Esophagus (tissue), 2 donors: Measurements from ENCODE around the gene PRPH. TPM values are rescaled to one million over a fixed set of nuclear protein-coding genes. Genes with fewer than 3 reads are reported as not detected.

Source experiments
- H3K27ac ChIP-seq, 2 donors: one replicate each; pipeline ENCODE4 v1.5.1; 2013; ENCODE audit warnings: low read depth in 2 of 2, mild to moderate bottlenecking in 2 of 2, inconsistent platforms in 1 of 2, low read length in 1 of 2, moderate library complexity in 1 of 2
- H3K27me3 ChIP-seq, 2 donors: one replicate each; pipeline ENCODE4 v1.6.1; 2013; ENCODE audit warnings: low read length in 2 of 2, control low read depth in 1 of 2, mild to moderate bottlenecking in 1 of 2; ENCODE audit not compliant: insufficient read depth in 2 of 2, control insufficient read depth in 1 of 2
- H3K36me3 ChIP-seq, 2 donors: one replicate each; pipeline ENCODE4 v1.6.1; 2013; ENCODE audit warnings: low read length in 1 of 2; ENCODE audit not compliant: control insufficient read depth in 2 of 2, insufficient read depth in 2 of 2
- H3K4me1 ChIP-seq, 2 donors: one replicate each; pipeline ENCODE4 v1.6.1; 2013; ENCODE audit warnings: low read length in 1 of 2; ENCODE audit not compliant: control insufficient read depth in 2 of 2, insufficient read depth in 2 of 2
- H3K4me3 ChIP-seq, 2 donors: one replicate each; pipeline ENCODE4 v1.5.1; 2013; ENCODE audit warnings: low read length in 2 of 2, mild to moderate bottlenecking in 2 of 2, low read depth in 1 of 2, moderate library complexity in 1 of 2
- H3K9me3 ChIP-seq, 2 donors: one replicate each; pipeline ENCODE4 v1.6.1; 2013; ENCODE audit warnings: mild to moderate bottlenecking in 2 of 2, low read depth in 1 of 2, low read length in 1 of 2, moderate library complexity in 1 of 2; ENCODE audit not compliant: control insufficient read depth in 2 of 2, insufficient read depth in 1 of 2
- WGBS, 2 donors: extraction: QIAGEN DNeasy Blood & Tissue Kit; methylation state at CpG; one replicate each; pipeline ENCODE4 v1.1.7; 2013; 5-methylcytosine and 5-hydroxymethylcytosine counted together
- polyA plus RNA-seq, 2 donors: library from polyadenylated mRNA; stranded (reverse); fragments of 200-250 nt; gene quantifications; one replicate each; pipeline ENCODE4 v1.2.3, GENCODE V29; 2013
- donor health status: healthy with polysubstance abuse.
- donor health status: Bipolar disorder and iron deficiency.

Gene PRPH
- polyA plus RNA-seq, 2 donors = 0.28 to 0.45 TPM

DNA sequence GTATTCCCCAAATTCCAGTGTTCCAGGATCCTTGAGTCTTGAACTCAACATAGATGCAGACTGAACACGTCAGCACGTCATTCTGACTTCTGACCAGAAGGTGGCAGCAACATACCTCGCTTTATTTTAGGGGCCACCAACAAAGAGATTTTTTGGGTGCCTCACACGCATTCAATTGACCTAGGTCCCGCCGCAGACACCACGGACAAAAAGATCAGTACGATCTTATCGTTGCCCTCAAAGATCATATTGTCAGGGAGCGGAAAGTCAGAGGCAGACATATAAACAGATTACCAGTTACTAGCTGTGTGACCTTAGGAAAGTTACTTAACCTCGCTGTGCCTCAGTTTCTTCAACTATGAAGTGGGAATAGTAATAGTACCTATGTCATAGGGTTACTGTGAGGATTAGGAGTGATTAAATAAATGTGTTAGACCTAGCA lies 6.5 kb upstream of the PRPH start:
- 11% methylated on average over 11 of the region's 11 CpGs for WGBS, 2 donors
- Histone ChIP-seq H3K9me3 (no peaks in the 10 kb centered on the region), H3K4me3 (no peak overlapping the region), H3K27me3 (peaks cover 0 to 3% of the 10 kb centered on the region in 2 donors), H3K4me1 (peaks cover 0 to 7% of the 10 kb centered on the region in 2 donors), H3K27ac (no peak overlapping the region), H3K36me3 (no peaks in the 10 kb centered on the region)

DNA sequence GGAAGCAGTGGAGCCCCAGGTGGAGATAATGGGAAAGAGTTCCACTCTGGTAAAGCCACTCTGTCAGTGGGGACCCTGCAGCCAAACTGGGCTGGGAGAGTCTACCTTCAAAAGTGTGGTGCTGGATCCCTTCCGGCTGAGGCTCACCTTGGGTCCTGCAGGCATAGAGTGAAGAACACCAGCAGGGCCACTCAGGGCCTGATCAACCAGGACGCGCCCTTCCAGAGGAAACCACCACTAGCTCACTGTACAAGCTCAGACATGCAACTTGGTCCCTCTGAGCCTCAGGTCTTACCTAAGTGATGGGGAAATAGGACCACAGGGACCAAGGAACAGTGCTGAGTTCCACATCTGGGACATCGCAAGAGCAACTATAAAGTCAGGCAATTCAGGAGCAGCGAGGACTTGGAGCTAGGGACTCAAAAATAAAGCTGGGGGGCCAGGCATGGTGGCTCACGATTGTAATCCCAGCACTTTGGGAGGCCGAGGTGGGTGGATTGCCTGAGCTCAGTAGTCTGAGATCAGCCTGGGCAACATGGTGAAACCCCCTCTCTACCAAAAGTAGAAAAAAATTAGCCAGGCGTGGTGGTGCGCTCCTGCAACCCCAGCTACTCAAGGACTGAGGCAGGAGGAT lies 5.9 kb upstream of the PRPH start:
- WGBS, 2 donors = 79 to 81% methylated on average over 8 to 9 of the region's 9 CpGs
- H3K9me3 ChIP-seq = no peaks in the 10 kb centered on the region
- no peak overlapping the region for H3K4me3 ChIP-seq
- H3K27ac ChIP-seq = no peak overlapping the region
- no peaks in the 10 kb centered on the region for H3K36me3 ChIP-seq
- H3K27me3 ChIP-seq = peaks cover 0 to 3% of the 10 kb centered on the region in 2 donors
- H3K4me1 ChIP-seq = peaks cover 0 to 10% of the 10 kb centered on the region in 2 donors

DNA sequence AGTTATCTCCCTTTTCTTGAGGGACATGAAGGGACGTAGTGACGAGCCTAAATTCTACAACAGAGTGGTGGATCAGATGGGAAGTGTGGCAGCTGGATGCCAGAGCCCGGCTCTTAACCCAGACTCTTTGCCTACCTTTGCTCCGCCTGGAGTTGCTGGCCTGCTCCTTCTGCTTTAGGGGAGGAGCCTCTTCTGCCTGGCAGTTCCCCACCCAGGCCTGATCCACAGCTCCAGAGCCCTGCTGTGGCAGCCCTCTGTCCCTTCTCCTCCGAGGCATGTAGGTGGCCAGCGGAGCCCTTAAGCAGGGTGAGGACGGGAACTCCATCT lies 2.3 kb upstream of the PRPH start:
- H3K9me3 ChIP-seq = peaks cover 0 to 5% of the 10 kb centered on the region in 2 donors
- H3K4me1 ChIP-seq = peaks cover 0 to 33% of the 10 kb centered on the region in 2 donors
- WGBS, 2 donors = 48 to 54% methylated on average over 7 of the region's 7 CpGs
- H3K4me3 ChIP-seq = no peak overlapping the region
- H3K27me3 ChIP-seq = peaks cover 0 to 20% of the 10 kb centered on the region in 2 donors
- no peaks in the 10 kb centered on the region for H3K36me3 ChIP-seq
- no peak overlapping the region for H3K27ac ChIP-seq

DNA sequence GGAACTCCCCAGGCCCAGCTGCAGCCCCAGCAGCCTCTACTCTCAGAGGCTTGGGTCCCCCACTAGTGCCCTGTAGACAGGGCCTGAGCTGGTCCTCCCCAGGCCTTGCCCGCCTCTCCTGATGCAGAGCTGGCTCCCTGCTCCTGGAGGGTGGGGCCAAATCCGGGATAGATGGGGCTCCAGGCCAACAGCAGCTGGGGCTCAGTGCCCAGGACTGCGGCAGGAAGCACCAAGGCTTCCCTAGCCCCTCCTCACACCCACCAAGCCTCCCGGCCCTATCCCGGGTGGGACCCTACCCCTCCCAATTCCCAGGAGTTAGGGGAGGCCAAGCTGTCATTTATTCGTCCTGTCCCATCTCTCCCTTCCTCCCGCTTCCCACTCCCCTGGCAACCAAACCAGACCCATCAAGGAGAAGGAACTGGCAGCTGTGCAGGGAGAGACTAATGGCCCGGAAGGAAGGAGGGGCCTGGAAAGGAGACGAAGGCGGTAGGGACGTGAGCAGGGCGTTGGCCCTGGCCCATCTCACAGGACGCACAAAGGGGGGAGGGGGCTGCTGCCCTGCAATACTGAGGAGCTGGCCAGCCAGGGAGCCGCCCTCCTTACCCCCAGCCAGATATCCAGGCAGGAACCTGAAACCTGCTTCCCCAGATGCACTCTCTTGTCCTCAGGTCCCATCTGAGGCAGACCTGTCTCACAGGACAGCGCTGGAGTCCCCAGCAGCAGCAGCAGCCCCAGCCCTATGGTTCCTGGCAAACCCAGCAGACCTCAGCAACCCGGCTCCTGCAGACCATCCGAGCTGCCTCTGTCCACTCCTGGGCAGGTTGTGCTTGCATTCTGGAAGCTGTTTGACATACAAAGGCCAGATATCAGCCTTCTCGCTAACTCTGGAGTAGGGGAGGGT lies 1.6 kb upstream of the PRPH start:
- Histone ChIP-seq H3K27ac (no peak overlapping the region), H3K4me3 (no peak overlapping the region), H3K9me3 (peaks cover 0 to 5% of the 10 kb centered on the region in 2 donors), H3K4me1 (peaks cover 0 to 33% of the 10 kb centered on the region in 2 donors), H3K27me3 (peaks cover 0 to 26% of the 10 kb centered on the region in 2 donors), H3K36me3 (no peaks in the 10 kb centered on the region)
- WGBS, 2 donors = 26 to 30% methylated on average over 18 of the region's 18 CpGs

DNA sequence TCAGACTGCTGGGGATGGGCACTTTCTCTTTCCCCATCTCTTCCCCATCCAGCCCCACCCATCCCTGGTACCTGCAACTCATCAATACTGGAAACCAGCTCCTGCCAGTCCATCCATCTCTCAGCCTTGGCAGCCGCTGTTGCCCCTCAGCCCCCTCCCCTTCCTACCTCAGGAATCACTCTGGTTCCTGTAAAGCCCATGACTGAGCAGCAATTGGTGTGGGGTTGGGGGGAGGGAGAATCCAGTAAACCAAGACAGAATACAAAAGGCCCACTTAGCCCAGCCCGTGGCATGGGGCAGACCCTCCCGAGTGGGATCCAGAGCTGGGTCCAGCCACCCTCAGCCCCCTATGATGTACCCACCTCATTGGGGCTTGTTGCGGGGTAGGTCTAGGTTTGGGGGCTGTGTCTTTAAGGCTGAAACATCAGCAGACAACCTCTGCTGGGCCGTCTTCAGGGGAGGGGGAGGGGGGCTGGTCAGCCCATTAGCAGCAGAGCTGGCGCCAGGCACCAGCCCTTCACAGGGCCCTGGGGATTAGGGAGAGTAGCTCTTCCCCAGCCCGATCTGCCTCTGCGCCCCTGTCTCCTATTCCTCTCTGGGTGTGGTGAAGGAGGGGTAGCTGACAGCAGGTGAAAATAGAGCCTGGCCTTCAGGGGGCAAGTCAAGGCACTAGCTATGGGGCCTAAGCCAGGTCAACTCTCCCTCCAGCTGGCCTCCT lies 702 bp upstream of the PRPH start:
- peaks cover 0 to 27% of the 10 kb centered on the region in 2 donors for H3K27me3 ChIP-seq
- peaks cover 0 to 33% of the 10 kb centered on the region in 2 donors for H3K4me1 ChIP-seq
- no peak overlapping the region for H3K27ac ChIP-seq
- peaks cover 0 to 5% of the 10 kb centered on the region in 2 donors for H3K9me3 ChIP-seq
- WGBS, 2 donors = 78 to 83% methylated on average over 8 of the region's 8 CpGs
- H3K36me3 ChIP-seq = no peaks in the 10 kb centered on the region
- H3K4me3 ChIP-seq = no peak overlapping the region

DNA sequence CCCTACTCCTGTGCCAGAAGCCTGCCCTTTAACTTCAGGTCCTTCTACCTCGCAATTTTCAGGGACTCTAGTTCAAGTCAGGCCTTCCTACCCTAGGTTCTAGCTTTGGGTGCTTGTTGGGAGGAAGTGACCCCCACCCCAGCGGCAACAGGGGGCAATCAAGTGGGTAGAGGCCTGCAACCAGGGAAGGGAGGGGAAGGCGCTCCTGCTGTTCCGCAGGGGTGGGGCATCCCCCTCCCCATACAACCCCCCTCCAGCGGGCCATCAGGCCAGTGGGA lies 204 bp upstream of the PRPH start:
- Histone ChIP-seq H3K4me3 (no peak overlapping the region), H3K36me3 (no peaks in the 10 kb centered on the region), H3K27me3 (peaks cover 0 to 27% of the 10 kb centered on the region in 2 donors), H3K27ac (no peak overlapping the region), H3K9me3 (peaks cover 0 to 5% of the 10 kb centered on the region in 2 donors), H3K4me1 (peaks cover 0 to 33% of the 10 kb centered on the region in 2 donors)
- 58 to 78% methylated on average over 4 to 5 of the region's 5 CpGs for WGBS, 2 donors

DNA sequence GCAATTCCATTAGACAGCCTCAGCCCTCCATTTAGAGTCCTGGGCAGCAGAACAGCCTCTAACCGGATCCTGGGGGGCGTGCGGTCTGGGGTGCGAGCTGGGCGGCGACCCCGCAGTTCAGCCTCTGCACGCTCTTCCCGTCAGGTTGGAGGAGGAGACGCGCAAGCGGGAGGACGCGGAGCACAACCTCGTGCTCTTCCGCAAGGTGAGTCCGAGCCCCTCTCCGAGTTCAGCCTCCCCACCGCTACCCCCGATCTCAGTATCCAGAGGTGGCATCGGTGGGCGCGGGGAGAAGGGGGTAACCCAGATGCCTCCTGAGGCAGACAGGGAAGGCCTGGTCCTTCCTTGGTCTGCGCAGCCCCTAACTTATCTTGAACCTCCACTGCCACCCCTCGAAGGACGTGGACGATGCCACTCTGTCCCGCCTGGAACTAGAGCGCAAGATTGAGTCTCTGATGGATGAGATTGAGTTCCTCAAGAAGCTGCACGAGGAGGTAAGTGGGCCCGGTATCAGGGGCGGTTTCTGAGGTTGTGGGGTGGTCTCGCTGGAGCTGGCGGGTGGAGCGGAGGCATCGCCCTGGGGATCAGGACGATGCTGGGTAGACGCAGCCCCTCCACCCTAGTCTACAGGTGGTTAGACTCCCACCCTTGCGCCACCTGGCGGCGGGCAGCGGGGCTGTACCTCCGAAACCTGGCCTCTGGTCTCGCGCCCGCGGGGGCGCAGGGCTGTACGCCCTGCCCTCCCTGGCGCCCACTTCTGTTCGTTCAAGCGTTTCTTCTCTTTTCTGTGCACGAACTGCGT lies 1.3 kb downstream of the PRPH start:
- no peaks in the 10 kb centered on the region for H3K36me3 ChIP-seq
- H3K4me3 ChIP-seq = peak overlapping the region in 1 of 2 donors; percentile 2
- H3K27me3 ChIP-seq = peaks cover 0 to 27% of the 10 kb centered on the region in 2 donors
- H3K27ac ChIP-seq = no peak overlapping the region
- 20 to 21% methylated on average over 49 to 54 of the region's 54 CpGs for WGBS, 2 donors
- H3K4me1 ChIP-seq = peaks cover 0 to 33% of the 10 kb centered on the region in 2 donors
- H3K9me3 ChIP-seq = peaks cover 0 to 5% of the 10 kb centered on the region in 2 donors

DNA sequence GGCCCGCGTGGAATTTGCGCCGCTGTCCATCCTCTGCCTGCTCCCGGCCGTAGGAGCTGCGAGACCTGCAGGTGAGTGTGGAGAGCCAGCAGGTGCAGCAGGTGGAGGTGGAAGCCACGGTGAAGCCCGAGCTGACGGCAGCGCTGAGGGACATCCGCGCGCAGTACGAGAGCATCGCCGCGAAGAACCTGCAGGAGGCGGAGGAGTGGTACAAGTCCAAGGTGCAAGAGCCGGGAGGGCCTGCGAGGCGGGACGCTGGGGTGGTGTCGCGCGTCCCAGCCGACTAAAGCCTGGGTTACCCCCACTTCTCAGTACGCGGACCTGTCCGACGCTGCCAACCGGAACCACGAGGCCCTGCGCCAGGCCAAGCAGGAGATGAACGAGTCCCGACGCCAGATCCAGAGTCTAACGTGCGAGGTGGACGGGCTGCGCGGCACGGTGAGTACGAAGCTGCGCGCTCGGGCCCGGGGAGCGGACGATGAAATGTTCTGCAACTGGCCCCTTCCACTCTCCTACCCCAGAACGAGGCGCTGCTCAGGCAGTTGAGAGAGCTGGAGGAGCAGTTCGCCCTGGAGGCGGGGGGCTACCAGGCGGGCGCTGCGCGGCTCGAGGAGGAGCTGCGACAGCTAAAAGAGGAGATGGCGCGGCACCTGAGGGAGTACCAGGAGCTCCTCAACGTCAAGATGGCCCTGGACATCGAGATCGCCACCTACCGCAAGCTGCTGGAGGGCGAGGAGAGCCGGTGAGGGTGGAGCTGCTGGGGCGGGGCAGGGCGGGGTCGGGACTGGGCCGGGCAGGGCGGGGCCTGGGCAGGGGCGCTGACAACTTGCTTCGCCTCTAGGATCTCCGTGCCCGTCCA lies 2.1 kb downstream of the PRPH start:
- H3K4me3 ChIP-seq = peak overlapping the region; percentile 2 to 34
- WGBS, 2 donors = 4 to 5% methylated on average over 68 to 77 of the region's 77 CpGs
- H3K27me3 ChIP-seq = peaks cover 0 to 27% of the 10 kb centered on the region in 2 donors
- no peaks in the 10 kb centered on the region for H3K36me3 ChIP-seq
- peaks cover 0 to 33% of the 10 kb centered on the region in 2 donors for H3K4me1 ChIP-seq
- no peak overlapping the region for H3K27ac ChIP-seq
- peaks cover 0 to 5% of the 10 kb centered on the region in 2 donors for H3K9me3 ChIP-seq
